Fibroblast of villous mesenchyme (primary cell): Measurements from ENCODE around the gene PRR5. TPM values are rescaled to one million over a fixed set of nuclear protein-coding genes. Genes with fewer than 3 reads are reported as not detected.
"Not testable (repeated sequence)": the region's sequence is repeated elsewhere in the genome, so short reads cannot be mapped to it uniquely, and the experiment has no call there.

Experiments
- DNase-seq: peaks from one replicate; pipeline ENCODE4 v3.0.0-alpha.2; 2010; ENCODE audit warnings: low read depth
- H3K4me3 ChIP-seq: 2 replicates; pipeline ENCODE4 v1.5.1; 2011; ENCODE audit warnings: low read depth, mild to moderate bottlenecking, low read length
- total RNA-seq: library from RNA; depleted of rRNA; stranded (reverse); fragments of >200 nt; gene quantifications from 2 replicates; pipeline ENCODE4 v1.2.3, GENCODE V29; 2012
- TF ChIP-seq, protein P1 (sequence below): IDR thresholded peaks from 2 replicates; pipeline ENCODE4 v1.5.1; 2012; ENCODE audit warnings: low read depth, mild to moderate bottlenecking, low read length; ENCODE audit not compliant: insufficient read depth

Gene PRR5
- total RNA-seq, 1 donor, result 16.4 TPM

- no peak for DNase-seq
- TF ChIP-seq, protein P1, sequence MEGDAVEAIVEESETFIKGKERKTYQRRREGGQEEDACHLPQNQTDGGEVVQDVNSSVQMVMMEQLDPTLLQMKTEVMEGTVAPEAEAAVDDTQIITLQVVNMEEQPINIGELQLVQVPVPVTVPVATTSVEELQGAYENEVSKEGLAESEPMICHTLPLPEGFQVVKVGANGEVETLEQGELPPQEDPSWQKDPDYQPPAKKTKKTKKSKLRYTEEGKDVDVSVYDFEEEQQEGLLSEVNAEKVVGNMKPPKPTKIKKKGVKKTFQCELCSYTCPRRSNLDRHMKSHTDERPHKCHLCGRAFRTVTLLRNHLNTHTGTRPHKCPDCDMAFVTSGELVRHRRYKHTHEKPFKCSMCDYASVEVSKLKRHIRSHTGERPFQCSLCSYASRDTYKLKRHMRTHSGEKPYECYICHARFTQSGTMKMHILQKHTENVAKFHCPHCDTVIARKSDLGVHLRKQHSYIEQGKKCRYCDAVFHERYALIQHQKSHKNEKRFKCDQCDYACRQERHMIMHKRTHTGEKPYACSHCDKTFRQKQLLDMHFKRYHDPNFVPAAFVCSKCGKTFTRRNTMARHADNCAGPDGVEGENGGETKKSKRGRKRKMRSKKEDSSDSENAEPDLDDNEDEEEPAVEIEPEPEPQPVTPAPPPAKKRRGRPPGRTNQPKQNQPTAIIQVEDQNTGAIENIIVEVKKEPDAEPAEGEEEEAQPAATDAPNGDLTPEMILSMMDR, result no peak
- H3K4me3 ChIP-seq, result no peak overlapping the region
These were observed 44.1 kb downstream of the PRR5 start for GRCh38 chr22:44745853-44746789.

DNA sequence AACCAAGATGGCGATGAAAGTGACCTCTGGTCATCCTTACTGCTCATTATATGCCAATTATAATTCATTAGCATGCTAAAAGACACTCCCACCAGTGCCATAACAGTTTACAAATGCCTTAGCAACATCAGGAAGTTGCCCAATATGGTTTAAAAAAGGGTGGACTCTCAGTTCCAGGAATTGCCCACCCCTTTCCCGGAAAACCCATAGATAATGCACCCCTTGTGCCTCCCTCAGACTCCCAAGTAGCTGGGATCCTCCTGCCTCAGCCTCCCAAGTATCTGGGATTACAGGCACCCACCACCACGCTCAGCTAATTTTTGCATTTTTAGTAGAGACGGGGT, 45.8 kb downstream of the PRR5 start:
- not testable (repeated sequence) for DNase-seq, H3K4me3 ChIP-seq

GRCh38 chr22:44748524-44748923, 46.5 kb downstream of the PRR5 start:
- TF ChIP-seq, protein P1, result no peak
- no peak overlapping the region for H3K4me3 ChIP-seq
- no peak for DNase-seq

DNA sequence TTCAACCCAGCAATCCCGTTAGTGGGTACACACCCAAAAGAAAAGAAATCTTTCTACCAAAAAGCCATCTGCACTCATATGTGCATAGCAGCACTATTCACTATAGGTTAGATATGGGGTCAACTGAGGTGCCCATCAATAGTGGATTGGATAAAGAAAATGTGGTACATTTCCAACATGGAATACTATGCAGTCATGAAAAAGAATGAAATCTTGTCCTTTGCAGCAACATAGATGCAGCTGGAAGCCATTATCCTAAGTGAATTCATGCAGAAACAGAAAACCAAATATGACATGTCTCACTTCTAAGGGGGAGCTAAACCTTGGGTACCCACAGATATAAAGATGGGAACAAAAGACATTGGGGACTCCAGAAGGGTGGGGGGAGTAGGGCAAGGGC, 48.5 kb downstream of the PRR5 start:
- H3K4me3 ChIP-seq, result no peak overlapping the region
- DNase-seq, result no peak
- TF ChIP-seq, protein P1, result no peak

- no peak for DNase-seq
- TF ChIP-seq, protein P1, result no peak
- H3K4me3 ChIP-seq, result peak within 1 kb of the TSS; percentile 15
These were observed 50.5 kb downstream of the PRR5 start, which contains the start of gene ARHGAP8 for GRCh38 chr22:44752285-44753188. ARHGAP8 (plus strand) TSS chr22:44752575; CDS start chr22:44786528, 33,953 bp downstream.

DNA sequence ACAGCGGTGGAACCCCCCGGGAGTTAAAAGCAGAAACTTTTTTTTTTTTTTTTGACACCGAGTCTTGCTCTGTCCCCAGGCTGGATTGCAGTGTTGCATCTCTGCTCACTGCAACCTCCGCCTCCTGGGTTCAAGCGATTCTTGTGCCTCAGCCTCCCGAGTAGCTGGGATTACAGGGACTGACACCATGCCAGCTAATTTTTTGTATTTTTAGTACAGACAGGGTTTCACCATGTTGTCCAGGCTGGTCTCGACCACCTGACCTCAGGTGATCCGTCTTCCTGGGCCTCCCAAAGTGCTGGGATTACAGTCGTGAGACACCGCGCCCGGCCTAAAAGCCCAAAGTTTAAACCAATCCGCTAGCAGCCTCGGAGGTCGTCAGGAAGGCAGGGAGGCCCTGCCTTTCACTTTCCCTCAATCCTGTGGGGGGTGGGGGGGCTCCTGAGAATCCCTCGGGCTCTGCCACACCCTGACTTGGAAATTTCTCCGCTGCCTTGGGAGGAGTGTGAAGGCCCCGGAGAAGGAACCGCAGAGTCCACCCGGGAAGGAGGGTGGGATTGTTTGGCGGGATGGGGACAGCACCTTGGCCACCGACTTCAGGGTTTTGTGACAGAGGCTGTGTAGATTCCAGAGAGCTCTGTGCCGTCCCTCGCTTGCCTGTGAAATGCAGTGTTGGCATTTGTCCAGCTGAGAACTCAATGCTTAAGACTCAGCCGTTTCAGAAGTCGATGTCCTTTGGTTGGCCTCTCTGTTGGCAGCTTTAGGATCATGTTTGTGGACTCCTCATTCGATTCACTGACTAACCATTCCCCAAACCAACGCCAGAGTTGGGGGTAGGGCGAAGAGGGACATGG, 51.4 kb downstream of the PRR5 start:
- DNase-seq, result peak; percentile 42
- TF ChIP-seq, protein P1, result no peak
- peak overlapping the region; percentile 15 for H3K4me3 ChIP-seq
